Neuronal stem cell (in vitro differentiated cells): ENCODE measurements around the gene PARD6G.
A peak's percentile ranks its signal among the peaks of the same experiment; 100 is the strongest.

ENCODE experiments used
- DNase-seq: peaks from one replicate; pipeline ENCODE4 v3.0.0-alpha.2; 2013; ENCODE audit warnings: low spot score
- H2AFZ ChIP-seq: one replicate; pipeline ENCODE4 v1.6.1; 2013; ENCODE audit warnings: mild to moderate bottlenecking, low read length, inconsistent platforms
- H2AK5ac ChIP-seq: 2 replicates; pipeline ENCODE4 v1.6.1; 2013; ENCODE audit warnings: low read depth, mild to moderate bottlenecking, inconsistent platforms, low read length, moderate library complexity, mixed read lengths
- H2BK120ac ChIP-seq: 2 replicates; pipeline ENCODE4 v1.6.1; 2013; ENCODE audit warnings: low read depth, mild to moderate bottlenecking, inconsistent platforms, low read length, moderate library complexity, mixed read lengths
- H2BK12ac ChIP-seq: one replicate; pipeline ENCODE4 v1.6.1; 2013; ENCODE audit warnings: low read length, inconsistent platforms
- H2BK15ac ChIP-seq: 2 replicates; pipeline ENCODE4 v1.6.1; 2013; ENCODE audit warnings: mild to moderate bottlenecking, low read length, inconsistent platforms, mixed read lengths
- H2BK5ac ChIP-seq: one replicate; pipeline ENCODE4 v1.6.1; 2013; ENCODE audit warnings: inconsistent platforms, mild to moderate bottlenecking, low read length, moderate library complexity
- H3K14ac ChIP-seq: one replicate; pipeline ENCODE4 v1.6.1; 2013; ENCODE audit warnings: low read length, inconsistent platforms
- H3K18ac ChIP-seq: 2 replicates; pipeline ENCODE4 v1.6.1; 2013; ENCODE audit warnings: low read length, inconsistent platforms
- H3K23ac ChIP-seq: 2 replicates; pipeline ENCODE4 v1.6.1; 2013; ENCODE audit warnings: low read depth, mild to moderate bottlenecking, mixed read lengths, low read length, inconsistent platforms; ENCODE audit not compliant: poor library complexity
- H3K27ac ChIP-seq: replicated peaks from 3 replicates; pipeline ENCODE4 v1.5.1; 2013; ENCODE audit warnings: low read length, inconsistent platforms
- H3K27me3 ChIP-seq, 3 experiments: 2 replicates each; pipeline ENCODE4 v1.6.1; 2013; ENCODE audit warnings: low read length in 3 of 3, mild to moderate bottlenecking in 2 of 3, inconsistent platforms in 1 of 3, low read depth in 1 of 3, mixed read lengths in 1 of 3, moderate library complexity in 1 of 3; ENCODE audit not compliant: control insufficient read depth in 3 of 3, insufficient read depth in 3 of 3
- H3K36me3 ChIP-seq, 2 donors: replicated peaks in 1 of 2; 2 replicates each; pipeline ENCODE4 v1.6.1; 2013; ENCODE audit warnings: low read length in 2 of 2; ENCODE audit not compliant: control insufficient read depth in 2 of 2, insufficient read depth in 2 of 2
- H3K4ac ChIP-seq: 2 replicates; pipeline ENCODE4 v1.6.1; 2013; ENCODE audit warnings: inconsistent platforms, mild to moderate bottlenecking, low read length, moderate library complexity
- H3K4me1 ChIP-seq, 2 donors: 1 replicate in 1 of 2; 2 replicates in 1 of 2; pipeline ENCODE4 v1.6.1; 2013; ENCODE audit warnings: low read length in 2 of 2, low read depth in 1 of 2; ENCODE audit not compliant: control insufficient read depth in 2 of 2, insufficient read depth in 1 of 2
- H3K4me2 ChIP-seq: one replicate; pipeline ENCODE4 v1.6.1; 2013; ENCODE audit warnings: mild to moderate bottlenecking, low read length, inconsistent platforms; ENCODE audit not compliant: insufficient read depth, poor library complexity, severe bottlenecking
- H3K4me3 ChIP-seq, 2 donors: 2 replicates each; pipeline ENCODE4 v1.5.1; 2013; ENCODE audit warnings: low read length in 2 of 2, mild to moderate bottlenecking in 2 of 2, inconsistent platforms in 1 of 2, moderate library complexity in 1 of 2
- H3K79me1 ChIP-seq: one replicate; pipeline ENCODE4 v1.6.1; 2013; ENCODE audit warnings: low read depth, mild to moderate bottlenecking, inconsistent platforms, low read length, moderate library complexity
- H3K9ac ChIP-seq: one replicate; pipeline ENCODE4 v1.6.1; 2013; ENCODE audit warnings: mild to moderate bottlenecking, low read depth, low read length, inconsistent platforms; ENCODE audit not compliant: poor library complexity
- H3K9me3 ChIP-seq, 2 donors: replicated peaks in 1 of 2; 2 replicates each; pipeline versions ENCODE3 to v1.6.1; 2013; ENCODE audit warnings: low read length in 2 of 2, mild to moderate bottlenecking in 2 of 2, inconsistent platforms in 1 of 2, low read depth in 1 of 2, mixed read lengths in 1 of 2, moderate library complexity in 1 of 2; ENCODE audit not compliant: control insufficient read depth in 2 of 2, insufficient read depth in 1 of 2
- H4K8ac ChIP-seq: one replicate; pipeline ENCODE4 v1.6.1; 2013; ENCODE audit warnings: low read depth, mild to moderate bottlenecking, inconsistent platforms, low read length, moderate library complexity
- H4K91ac ChIP-seq: one replicate; pipeline ENCODE4 v1.6.1; 2013; ENCODE audit warnings: low read length, low read depth, mild to moderate bottlenecking, inconsistent platforms; ENCODE audit not compliant: poor library complexity
- WGBS, 2 donors: extraction: QIAGEN DNeasy Blood & Tissue Kit; methylation state at CpG; one replicate each; pipeline ENCODE4 v1.1.7; 2013; ENCODE audit warnings: missing lambda C conversion rate in 2 of 2, mixed read lengths in 1 of 2; ENCODE audit not compliant: insufficient read length in 2 of 2, insufficient replicate concordance in 1 of 2; ENCODE audit errors: extremely low coverage in 2 of 2; 5-methylcytosine and 5-hydroxymethylcytosine counted together

PARD6G gene

GRCh38 chr18:80149667-80150066 lies 97.6 kb downstream of the PARD6G start:
- no peak overlapping the region for H3K9ac ChIP-seq
- H3K27me3 ChIP-seq = no peaks in the 10 kb centered on the region
- H3K4me2 ChIP-seq = no peak overlapping the region
- no peak overlapping the region for H3K23ac ChIP-seq
- H3K36me3 ChIP-seq = peaks cover 1 to 77% of the 10 kb centered on the region in 2 donors
- H2BK5ac ChIP-seq = no peak overlapping the region
- peaks cover 0 to 3% of the 10 kb centered on the region in 2 donors for H3K4me1 ChIP-seq
- H3K14ac ChIP-seq = no peak overlapping the region
- H2BK12ac ChIP-seq = no peak overlapping the region
- no peak overlapping the region for H2AK5ac ChIP-seq
- H2AFZ ChIP-seq = no peak overlapping the region
- H3K9me3 ChIP-seq = no peaks in the 10 kb centered on the region
- H4K8ac ChIP-seq = no peak overlapping the region
- H2BK120ac ChIP-seq = no peak overlapping the region
- H3K18ac ChIP-seq = no peak overlapping the region
- H3K4ac ChIP-seq = no peak overlapping the region
- H3K27ac ChIP-seq = no peak overlapping the region
- no peak overlapping the region for H3K4me3 ChIP-seq
- H2BK15ac ChIP-seq = no peak overlapping the region
- no peak overlapping the region for H4K91ac ChIP-seq
- no peak for DNase-seq
- peaks cover 5% of the 10 kb centered on the region for H3K79me1 ChIP-seq

GRCh38 chr18:80148326-80149199 lies 98.8 kb downstream of the PARD6G start:
- Histone ChIP-seq H4K91ac (no peak overlapping the region), H2BK12ac (no peak overlapping the region), H2BK15ac (no peak overlapping the region), H3K36me3 (peaks cover 1 to 76% of the 10 kb centered on the region in 2 donors), H3K4me3 (peak overlapping the region; percentile 20 to 77), H3K27me3 (no peaks in the 10 kb centered on the region), H3K9ac (peak overlapping the region; percentile 73), H2BK120ac (no peak overlapping the region), H3K79me1 (peaks cover 5% of the 10 kb centered on the region), H2AFZ (no peak overlapping the region), H3K4me1 (peaks cover 0 to 3% of the 10 kb centered on the region in 2 donors), H3K4me2 (no peak overlapping the region), H3K27ac (no peak overlapping the region), H3K9me3 (no peaks in the 10 kb centered on the region), H3K23ac (no peak overlapping the region), H2AK5ac (no peak overlapping the region), H4K8ac (no peak overlapping the region), H3K14ac (no peak overlapping the region), H2BK5ac (no peak overlapping the region), H3K4ac (no peak overlapping the region), H3K18ac (no peak overlapping the region)
- no CpG with 5 or more reads among the region's 34 CpGs for WGBS, 2 donors
- DNase-seq = no peak

GRCh38 chr18:80147418-80148325 lies 99.6 kb downstream of the PARD6G start:
- peak overlapping the region; percentile 76 for H3K18ac ChIP-seq
- H2BK120ac ChIP-seq = no peak overlapping the region
- H2BK5ac ChIP-seq = no peak overlapping the region
- no peak overlapping the region for H2AK5ac ChIP-seq
- peak overlapping the region; percentile 88 for H3K9ac ChIP-seq
- peaks cover 0 to 3% of the 10 kb centered on the region in 2 donors for H3K4me1 ChIP-seq
- H2BK15ac ChIP-seq = no peak overlapping the region
- no peak overlapping the region for H3K23ac ChIP-seq
- H3K79me1 ChIP-seq = peaks cover 5% of the 10 kb centered on the region
- H3K9me3 ChIP-seq = no peaks in the 10 kb centered on the region
- no peaks in the 10 kb centered on the region for H3K27me3 ChIP-seq
- H4K8ac ChIP-seq = no peak overlapping the region
- peak overlapping the region; percentile 49 for H3K14ac ChIP-seq
- peak overlapping the region; percentile 41 to 77 for H3K4me3 ChIP-seq
- no peak overlapping the region for H4K91ac ChIP-seq
- DNase-seq = peak; percentile 56
- no peak overlapping the region for H3K4ac ChIP-seq
- peak overlapping the region; percentile 67 for H3K4me2 ChIP-seq
- no peak overlapping the region for H2BK12ac ChIP-seq
- peak overlapping the region; percentile 19 for H3K27ac ChIP-seq
- H3K36me3 ChIP-seq = peaks cover 1 to 83% of the 10 kb centered on the region in 2 donors
- H2AFZ ChIP-seq = peak overlapping the region; percentile 72
- WGBS, 2 donors = no CpG with 5 or more reads among the region's 52 CpGs

GRCh38 chr18:80147037-80147417 lies 100.3 kb downstream of the PARD6G start:
- Histone ChIP-seq H3K14ac (no peak overlapping the region), H3K18ac (no peak overlapping the region), H3K9me3 (no peaks in the 10 kb centered on the region), H3K36me3 (peaks cover 1 to 90% of the 10 kb centered on the region in 2 donors), H3K9ac (peak overlapping the region; percentile 88), H2BK5ac (no peak overlapping the region), H2AK5ac (no peak overlapping the region), H4K8ac (no peak overlapping the region), H2BK12ac (no peak overlapping the region), H2BK15ac (no peak overlapping the region), H4K91ac (no peak overlapping the region), H3K27me3 (no peaks in the 10 kb centered on the region), H2BK120ac (no peak overlapping the region), H2AFZ (peak overlapping the region; percentile 70), H3K79me1 (peaks cover 5% of the 10 kb centered on the region), H3K27ac (no peak overlapping the region), H3K4me1 (peaks cover 0 to 3% of the 10 kb centered on the region in 2 donors), H3K4me3 (peak overlapping the region; percentile 41 to 72), H3K4ac (no peak overlapping the region), H3K23ac (no peak overlapping the region), H3K4me2 (peak overlapping the region; percentile 67)
- no CpG with 5 or more reads among the region's 12 CpGs for WGBS, 2 donors
- no peak for DNase-seq
